Omental fat pad (tissue), 4 donors: Measurements from ENCODE around the gene BMP8B. TPM values are rescaled to one million over a fixed set of nuclear protein-coding genes. Genes with fewer than 3 reads are reported as not detected.
"Not testable (repeated sequence)": the region's sequence is repeated elsewhere in the genome, so short reads cannot be mapped to it uniquely, and the experiment has no call there.

Experiments
- ATAC-seq: fragments of 150-250 bp; one replicate; pipeline ENCODE4 v1.9.1; 2016; ENCODE audit warnings: mild to moderate bottlenecking, moderate library complexity; ENCODE audit not compliant: low FRiP score
- DNase-seq: peaks from one replicate; pipeline ENCODE4 v3.0.0-alpha.2; 2019; ENCODE audit warnings: low spot score
- total RNA-seq, 4 donors: library from RNA; depleted of rRNA; stranded (reverse); fragments of >200 nt; gene quantifications; one replicate each; pipeline ENCODE4 v1.1.0, GENCODE V29; 2016
- TF ChIP-seq, protein P1 (sequence below), 3 donors: fragments of 450-650 bp; IDR thresholded peaks; one replicate each; pipeline ENCODE4 v1.5.1; 2016 to 2017; ENCODE audit warnings: antibody characterized with exemption in 3 of 3, mild to moderate bottlenecking in 3 of 3, moderate library complexity in 2 of 3

BMP8B gene
- total RNA-seq, 4 donors from 2014 or later, result 0.24 to 2.0 (median 0.33) TPM

DNA sequence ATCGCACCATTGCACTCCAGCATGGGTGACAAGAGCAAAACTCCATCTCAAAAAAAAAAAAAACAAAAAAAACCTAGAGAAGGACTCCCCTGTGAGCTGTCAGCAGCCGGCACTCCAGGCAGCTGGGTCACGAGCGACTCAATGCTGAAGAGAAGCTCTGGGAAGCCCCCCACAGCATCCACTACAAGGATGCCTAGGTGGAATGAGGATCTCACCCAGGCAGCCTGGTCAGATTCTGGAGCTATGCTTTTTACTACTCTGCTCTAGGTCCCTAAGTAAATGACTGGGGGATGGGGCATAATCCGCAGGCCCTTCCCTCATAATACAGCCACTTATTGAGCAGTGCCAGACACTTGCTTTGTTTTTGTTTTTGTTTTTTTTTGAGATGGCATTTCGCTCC, 6.6 kb downstream of the BMP8B start:
- TF ChIP-seq, protein P1, sequence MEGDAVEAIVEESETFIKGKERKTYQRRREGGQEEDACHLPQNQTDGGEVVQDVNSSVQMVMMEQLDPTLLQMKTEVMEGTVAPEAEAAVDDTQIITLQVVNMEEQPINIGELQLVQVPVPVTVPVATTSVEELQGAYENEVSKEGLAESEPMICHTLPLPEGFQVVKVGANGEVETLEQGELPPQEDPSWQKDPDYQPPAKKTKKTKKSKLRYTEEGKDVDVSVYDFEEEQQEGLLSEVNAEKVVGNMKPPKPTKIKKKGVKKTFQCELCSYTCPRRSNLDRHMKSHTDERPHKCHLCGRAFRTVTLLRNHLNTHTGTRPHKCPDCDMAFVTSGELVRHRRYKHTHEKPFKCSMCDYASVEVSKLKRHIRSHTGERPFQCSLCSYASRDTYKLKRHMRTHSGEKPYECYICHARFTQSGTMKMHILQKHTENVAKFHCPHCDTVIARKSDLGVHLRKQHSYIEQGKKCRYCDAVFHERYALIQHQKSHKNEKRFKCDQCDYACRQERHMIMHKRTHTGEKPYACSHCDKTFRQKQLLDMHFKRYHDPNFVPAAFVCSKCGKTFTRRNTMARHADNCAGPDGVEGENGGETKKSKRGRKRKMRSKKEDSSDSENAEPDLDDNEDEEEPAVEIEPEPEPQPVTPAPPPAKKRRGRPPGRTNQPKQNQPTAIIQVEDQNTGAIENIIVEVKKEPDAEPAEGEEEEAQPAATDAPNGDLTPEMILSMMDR (IDR thresholded peaks at IDR 0.05), result no peak
- ATAC-seq (no peak), DNase-seq (no peak)

DNA sequence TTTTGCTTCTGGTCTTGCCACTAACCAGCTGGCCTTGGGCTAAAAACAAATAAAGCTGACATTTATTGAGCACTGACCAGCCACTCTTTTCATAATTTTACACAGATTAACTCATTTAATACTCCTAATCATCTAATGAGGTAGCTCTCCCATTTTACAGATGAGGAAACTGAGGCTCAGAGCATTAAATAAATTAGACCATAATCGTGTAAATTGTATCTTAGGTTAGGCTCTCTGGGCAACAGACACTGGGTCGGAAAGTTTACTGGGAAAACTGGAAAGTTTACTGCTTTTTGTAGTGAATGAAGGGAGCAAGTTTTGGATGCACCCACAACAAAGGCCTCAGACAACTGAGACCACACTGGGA, 7.3 kb downstream of the BMP8B start:
- DNase-seq, result no peak
- ATAC-seq, result no peak
- TF ChIP-seq, protein P1 (IDR thresholded peaks at IDR 0.05), result no peak

DNA sequence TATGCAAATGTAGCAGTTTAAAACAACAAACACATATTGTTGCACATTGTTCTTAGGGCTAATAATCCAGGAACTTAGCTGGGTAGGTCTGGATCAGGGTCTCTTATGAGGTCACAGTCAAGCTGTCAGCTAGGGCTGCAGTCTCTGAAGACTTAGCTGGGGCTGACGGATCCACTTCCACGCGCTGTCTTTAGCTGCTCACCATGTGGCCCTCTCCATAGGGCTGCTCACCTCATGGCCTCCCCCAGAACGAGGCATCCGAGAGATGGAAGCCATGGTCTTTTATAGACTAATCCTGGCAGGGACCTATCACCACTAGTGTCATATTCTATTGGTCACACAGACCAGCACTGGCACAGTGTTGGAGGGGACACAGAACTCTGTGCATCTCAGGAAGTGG, 8.8 kb downstream of the BMP8B start:
- no peak for DNase-seq
- ATAC-seq, result no peak
- TF ChIP-seq, protein P1 (IDR thresholded peaks at IDR 0.05), result no peak

DNA sequence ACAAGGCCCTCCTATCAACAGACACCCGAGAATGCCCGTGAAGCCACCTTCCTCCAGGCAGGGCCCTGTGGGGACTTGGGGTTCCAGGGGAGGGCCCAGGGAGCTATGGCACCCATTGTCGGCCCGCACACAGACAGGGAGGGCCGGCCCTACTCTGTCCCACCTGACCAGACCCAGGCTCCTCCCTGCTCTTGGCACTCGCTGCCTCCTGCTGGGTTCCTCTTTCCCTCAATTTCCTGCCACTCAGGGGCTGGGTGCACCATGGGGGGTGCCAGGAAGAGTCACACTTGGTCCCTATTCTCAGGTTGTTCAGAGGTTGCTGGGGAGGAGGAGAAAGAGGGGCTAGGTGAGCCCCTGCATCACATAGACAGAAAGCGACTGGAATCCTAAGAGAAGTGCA, 9.5 kb downstream of the BMP8B start:
- TF ChIP-seq, protein P1 (IDR thresholded peaks at IDR 0.05), result no peak
- DNase-seq (no peak), ATAC-seq (no peak)

DNA sequence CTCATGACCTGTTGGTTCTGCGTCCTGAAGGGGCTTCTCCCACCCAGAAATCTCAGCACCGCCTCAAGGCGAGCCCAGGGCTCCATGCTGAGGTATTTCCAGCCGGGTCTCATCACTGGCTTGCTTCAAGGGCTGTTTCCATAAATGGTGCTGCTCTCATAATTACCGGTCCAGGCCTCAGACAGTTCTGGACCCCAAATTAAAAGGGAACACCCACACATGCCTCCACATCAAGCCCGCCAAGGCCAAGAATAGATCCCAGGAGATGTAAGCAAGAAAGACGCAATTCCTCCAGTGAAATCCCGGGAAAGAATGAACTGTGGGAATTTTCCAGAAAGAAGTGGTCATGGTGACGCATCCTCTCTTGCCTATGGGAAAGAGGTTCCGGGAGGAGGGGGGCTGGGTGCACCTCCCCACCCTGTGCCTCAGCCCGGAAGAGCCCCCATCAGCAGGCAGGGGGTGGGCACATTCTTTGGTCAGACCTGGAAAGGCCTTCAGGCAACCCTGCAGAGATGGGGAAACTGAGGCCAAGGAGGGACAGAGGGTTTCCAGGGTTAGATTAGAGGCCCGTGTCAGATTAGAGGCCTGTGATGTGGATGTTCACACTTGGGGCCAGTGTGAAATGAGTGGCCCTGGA, 10.1 kb downstream of the BMP8B start:
- ATAC-seq, DNase-seq: not testable (repeated sequence)

DNA sequence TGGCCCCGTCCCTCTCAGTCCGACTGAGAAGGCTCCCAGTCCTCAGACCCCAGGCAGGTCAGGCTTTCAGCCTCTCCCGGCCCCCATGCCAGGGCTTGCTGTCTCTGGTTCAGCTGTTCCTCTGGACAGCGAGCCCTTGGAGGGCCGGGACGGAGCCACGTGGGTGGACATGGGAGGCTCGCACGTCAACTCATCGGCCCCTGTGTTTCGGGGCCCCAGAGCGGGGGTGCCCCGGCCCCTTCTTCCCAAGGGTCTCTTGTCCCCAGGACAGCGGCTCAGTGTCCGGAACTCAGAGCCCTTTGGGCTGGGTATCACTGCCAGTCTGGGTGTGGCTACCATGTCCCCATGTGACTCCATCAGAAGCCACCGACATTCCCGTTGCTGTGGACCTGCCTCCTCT, 10.8 kb downstream of the BMP8B start:
- DNase-seq, ATAC-seq: not testable (repeated sequence)

DNA sequence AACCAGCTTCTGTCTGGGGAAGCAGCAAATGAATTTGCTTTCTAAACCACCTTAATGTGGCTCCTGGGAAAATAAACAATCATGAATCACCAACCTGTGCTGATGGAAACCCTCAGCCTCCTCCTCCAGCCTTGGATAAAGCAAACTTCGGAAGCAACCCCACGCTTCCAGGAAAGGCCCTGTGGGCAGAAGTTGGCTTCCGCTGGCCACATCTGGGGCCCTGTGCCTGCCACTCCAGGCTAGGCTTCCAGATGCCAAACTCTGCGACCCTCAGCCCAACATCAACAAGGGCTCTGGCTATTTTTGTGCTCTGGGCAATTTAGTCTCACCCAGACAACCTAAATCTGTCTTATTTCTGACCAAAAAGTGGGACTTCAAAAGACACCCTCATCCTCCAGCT, 11.4 kb downstream of the BMP8B start:
- TF ChIP-seq, protein P1 (IDR thresholded peaks at IDR 0.05), result no peak
- ATAC-seq, result no peak
- no peak for DNase-seq

DNA sequence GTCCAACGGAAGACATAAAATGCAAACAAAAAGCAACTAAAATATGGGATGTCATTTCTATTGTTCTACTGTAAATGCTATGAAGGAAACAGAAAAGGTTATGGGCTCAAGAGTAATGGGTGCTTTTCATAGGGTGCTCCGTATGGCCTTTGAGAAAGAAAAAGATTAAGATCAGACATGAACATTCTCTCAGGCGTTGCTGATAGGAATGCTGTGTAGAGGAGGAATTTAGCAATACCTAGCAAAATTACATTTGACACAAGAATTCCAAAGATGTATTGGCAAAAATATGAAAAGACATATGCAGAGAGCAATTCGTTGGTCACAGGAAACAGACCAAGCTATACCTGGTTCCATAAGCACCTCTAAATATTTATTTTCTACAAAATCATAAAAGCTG, 11.8 kb downstream of the BMP8B start:
- no peak for DNase-seq
- no peak for ATAC-seq
- TF ChIP-seq, protein P1 (IDR thresholded peaks at IDR 0.05), result no peak
